Tibial artery (tissue), 4 donors: Measurements from ENCODE around the gene SEC23IP.
"Not testable (repeated sequence)": the region's sequence is repeated elsewhere in the genome, so short reads cannot be mapped to it uniquely, and the experiment has no call there.

Source experiments
- DNase-seq, 2 donors: peaks; one replicate each; pipeline ENCODE4 v3.0.0-alpha.2; 2019
- H3K27ac ChIP-seq, 2 donors: fragments of 200-600 bp; sonication (generic) in 1 of 2; 1 replicate in 1 of 2; 2 replicates in 1 of 2; pipeline ENCODE4 v1.5.1; 2018 to 2019; ENCODE audit warnings: mild to moderate bottlenecking in 1 of 2
- H3K27me3 ChIP-seq, 2 donors: fragments of 200-600 bp; sonication (generic) in 1 of 2; one replicate each; pipeline versions ENCODE4 v1.5.1 to v1.6.0; 2016 to 2019
- H3K36me3 ChIP-seq, 3 donors: fragments of 200-600 bp; sonication (generic) in 2 of 3; one replicate each; pipeline ENCODE4 v1.5.1; 2016 to 2019; ENCODE audit warnings: mild to moderate bottlenecking in 2 of 3
- H3K4me1 ChIP-seq, 4 donors: fragments of 200-600 bp; sonication (generic) in 2 of 4; 1 replicate in 3 of 4; 2 replicates in 1 of 4; pipeline ENCODE4 v1.5.1; 2016 to 2019
- H3K4me3 ChIP-seq, 2 donors: fragments of 200-600 bp; sonication (generic) in 1 of 2; 1 replicate in 1 of 2; 2 replicates in 1 of 2; pipeline ENCODE4 v1.5.1; 2018 to 2019; ENCODE audit warnings: mild to moderate bottlenecking in 2 of 2
- H3K9me3 ChIP-seq, 3 donors: fragments of 200-600 bp; sonication (generic) in 1 of 3; one replicate each; pipeline ENCODE4 v1.5.1; 2016 to 2019
- intact Hi-C: fragments of 100-400 bp; cut with DNase I; formaldehyde crosslinking; loops from one replicate; pipeline ENCODE4 v1.15.0; 2023; ENCODE audit warnings: low total_unique reads
- TF ChIP-seq, protein P1 (sequence below), 2 experiments: fragments of 200-600 bp in 1 of 2; fragments of 450-650 bp in 1 of 2; IDR thresholded peaks; one replicate each; pipeline ENCODE4 v1.5.1; 2017 to 2019; ENCODE audit warnings: antibody characterized with exemption in 2 of 2, mild to moderate bottlenecking in 1 of 2, moderate library complexity in 1 of 2

SEC23IP gene

DNA sequence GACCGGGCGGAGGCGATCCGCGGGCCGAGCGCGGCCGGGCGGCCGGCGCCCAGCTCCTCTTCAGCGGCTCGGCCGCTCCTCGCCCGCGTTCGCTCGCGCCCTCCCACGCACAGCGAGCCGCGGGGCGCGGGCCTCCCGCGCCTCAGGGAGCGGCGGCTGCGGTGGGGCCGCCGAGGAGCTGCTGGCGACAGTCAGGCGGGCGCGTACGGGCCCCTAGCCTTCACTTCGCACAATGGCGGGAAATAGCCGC lies 20.0 kb upstream of the SEC23IP start, which contains the start of gene MCMBP:
TSS of gene MCMBP (minus strand) at position 234 of the 250 bp plus-strand sequence. CDS start 259 bp downstream, outside the sequence.
- Histone ChIP-seq H3K27ac (peak within 1 kb of the TSS; percentile 83 to 85), H3K4me1 (peaks cover 0 to 35% (median 27%) of the 10 kb centered on the region in 4 donors), H3K27me3 (no peaks in the 10 kb centered on the region), H3K9me3 (no peaks in the 10 kb centered on the region), H3K36me3 (no peaks in the 10 kb centered on the region), H3K4me3 (peak within 1 kb of the TSS; percentile 85 to 92)
- DNase-seq, result no peak
- intact Hi-C loops, result no loop called here
- TF ChIP-seq, protein P1, sequence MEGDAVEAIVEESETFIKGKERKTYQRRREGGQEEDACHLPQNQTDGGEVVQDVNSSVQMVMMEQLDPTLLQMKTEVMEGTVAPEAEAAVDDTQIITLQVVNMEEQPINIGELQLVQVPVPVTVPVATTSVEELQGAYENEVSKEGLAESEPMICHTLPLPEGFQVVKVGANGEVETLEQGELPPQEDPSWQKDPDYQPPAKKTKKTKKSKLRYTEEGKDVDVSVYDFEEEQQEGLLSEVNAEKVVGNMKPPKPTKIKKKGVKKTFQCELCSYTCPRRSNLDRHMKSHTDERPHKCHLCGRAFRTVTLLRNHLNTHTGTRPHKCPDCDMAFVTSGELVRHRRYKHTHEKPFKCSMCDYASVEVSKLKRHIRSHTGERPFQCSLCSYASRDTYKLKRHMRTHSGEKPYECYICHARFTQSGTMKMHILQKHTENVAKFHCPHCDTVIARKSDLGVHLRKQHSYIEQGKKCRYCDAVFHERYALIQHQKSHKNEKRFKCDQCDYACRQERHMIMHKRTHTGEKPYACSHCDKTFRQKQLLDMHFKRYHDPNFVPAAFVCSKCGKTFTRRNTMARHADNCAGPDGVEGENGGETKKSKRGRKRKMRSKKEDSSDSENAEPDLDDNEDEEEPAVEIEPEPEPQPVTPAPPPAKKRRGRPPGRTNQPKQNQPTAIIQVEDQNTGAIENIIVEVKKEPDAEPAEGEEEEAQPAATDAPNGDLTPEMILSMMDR (IDR thresholded peaks at IDR 0.05), result no peak

- Histone ChIP-seq H3K27ac (peak overlapping the region; percentile 83 to 85), H3K27me3 (no peaks in the 10 kb centered on the region), H3K36me3 (no peaks in the 10 kb centered on the region), H3K4me3 (peak overlapping the region; percentile 85 to 92), H3K4me1 (peaks cover 0 to 35% (median 27%) of the 10 kb centered on the region in 4 donors), H3K9me3 (no peaks in the 10 kb centered on the region)
- TF ChIP-seq, protein P1 (IDR thresholded peaks at IDR 0.05), result peak in 1 of 2 experiments; percentile 11
- peak; percentile 83 to 92 for DNase-seq
- intact Hi-C loops, result no loop called here
These were observed 19.5 kb upstream of the SEC23IP start for GRCh38 chr10:119872860-119873681.

DNA sequence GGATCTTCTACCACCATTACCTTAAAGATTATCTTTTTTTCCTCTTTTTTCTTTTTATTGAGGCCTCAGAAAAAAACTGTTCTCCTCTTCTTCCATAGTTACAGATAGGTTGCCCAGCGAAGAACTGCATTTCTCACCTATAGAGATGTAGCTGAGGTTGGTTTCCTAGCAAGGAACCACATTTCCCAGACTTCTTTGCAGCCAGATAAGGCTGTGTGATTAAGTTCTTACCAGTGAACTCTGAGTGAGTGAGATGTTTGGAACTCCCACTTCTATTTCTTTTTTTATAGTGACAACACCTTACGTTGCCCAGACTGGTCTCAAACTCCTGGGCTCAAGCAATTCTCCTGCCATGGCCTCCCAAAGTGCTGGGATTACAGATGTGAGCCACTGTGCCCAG lies 14.0 kb upstream of the SEC23IP start:
- intact Hi-C loops, result no loop called here
- no peaks in the 10 kb centered on the region for H3K36me3 ChIP-seq
- H3K9me3 ChIP-seq, result no peaks in the 10 kb centered on the region
- no peak overlapping the region for H3K4me3 ChIP-seq
- no peak overlapping the region for H3K27ac ChIP-seq
- no peak for DNase-seq
- TF ChIP-seq, protein P1 (IDR thresholded peaks at IDR 0.05), result no peak
- H3K4me1 ChIP-seq, result peaks cover 0 to 5% (median 2%) of the 10 kb centered on the region in 4 donors
- H3K27me3 ChIP-seq, result no peaks in the 10 kb centered on the region

GRCh38 chr10:119883901-119884611 lies 8.5 kb upstream of the SEC23IP start:
- H3K27me3 ChIP-seq, intact Hi-C loops, H3K9me3 ChIP-seq, H3K4me1 ChIP-seq, H3K4me3 ChIP-seq, H3K36me3 ChIP-seq, DNase-seq, H3K27ac ChIP-seq: not testable (repeated sequence)

DNA sequence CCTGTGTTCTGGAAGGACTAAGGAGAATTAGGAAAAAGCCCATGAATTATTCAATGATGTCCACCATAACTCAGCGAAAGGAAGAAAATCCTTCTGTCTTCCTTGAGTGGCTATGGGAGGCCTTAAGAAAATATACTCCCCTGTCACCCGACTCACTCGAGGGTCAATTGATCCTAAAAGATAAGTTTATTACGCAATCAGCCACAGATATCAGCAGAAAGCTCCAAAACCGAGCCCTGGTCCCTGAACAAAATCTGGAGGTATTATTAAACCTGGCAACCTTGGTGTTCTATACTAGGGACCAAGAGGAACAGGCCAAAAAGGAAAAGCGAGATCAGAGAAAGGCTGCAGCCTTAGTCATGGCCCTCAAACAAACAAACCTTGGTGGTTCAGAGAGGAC lies 6.5 kb upstream of the SEC23IP start:
- DNase-seq, H3K9me3 ChIP-seq, H3K36me3 ChIP-seq, H3K4me3 ChIP-seq, intact Hi-C loops, H3K27ac ChIP-seq, H3K4me1 ChIP-seq, H3K27me3 ChIP-seq: not testable (repeated sequence)

DNA sequence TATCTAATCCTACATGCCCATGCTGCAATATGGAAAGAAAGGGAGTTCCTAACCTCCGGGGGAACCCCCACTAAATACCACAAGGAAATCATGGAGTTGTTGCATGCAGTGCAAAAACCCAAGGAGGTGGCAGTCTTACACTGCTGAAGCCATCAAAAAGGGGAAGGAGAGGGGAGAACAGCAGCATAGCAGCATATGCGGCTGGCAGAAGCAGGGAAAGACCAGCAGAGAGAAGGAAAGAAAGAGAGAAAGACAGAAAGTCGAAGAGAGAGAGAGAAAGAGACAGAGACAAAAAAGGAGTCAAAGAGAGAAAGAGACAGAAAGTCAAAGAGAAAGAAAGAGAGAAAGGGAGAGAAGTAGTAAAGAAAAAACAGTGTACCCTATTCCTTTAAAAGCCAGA lies 3.8 kb upstream of the SEC23IP start:
- intact Hi-C loops, H3K27me3 ChIP-seq, DNase-seq, H3K4me3 ChIP-seq, H3K36me3 ChIP-seq, H3K9me3 ChIP-seq, H3K27ac ChIP-seq: not testable (repeated sequence)
- H3K4me1 ChIP-seq, result peaks cover 0 to 13% (median 3%) of the 10 kb centered on the region in 4 donors

- peaks cover 0 to 18% (median 8%) of the 10 kb centered on the region in 4 donors for H3K4me1 ChIP-seq
- H3K36me3 ChIP-seq, intact Hi-C loops, H3K27ac ChIP-seq, H3K9me3 ChIP-seq, H3K4me3 ChIP-seq, DNase-seq, H3K27me3 ChIP-seq: not testable (repeated sequence)
These were observed 3.3 kb upstream of the SEC23IP start for GRCh38 chr10:119889201-119889600.

DNA sequence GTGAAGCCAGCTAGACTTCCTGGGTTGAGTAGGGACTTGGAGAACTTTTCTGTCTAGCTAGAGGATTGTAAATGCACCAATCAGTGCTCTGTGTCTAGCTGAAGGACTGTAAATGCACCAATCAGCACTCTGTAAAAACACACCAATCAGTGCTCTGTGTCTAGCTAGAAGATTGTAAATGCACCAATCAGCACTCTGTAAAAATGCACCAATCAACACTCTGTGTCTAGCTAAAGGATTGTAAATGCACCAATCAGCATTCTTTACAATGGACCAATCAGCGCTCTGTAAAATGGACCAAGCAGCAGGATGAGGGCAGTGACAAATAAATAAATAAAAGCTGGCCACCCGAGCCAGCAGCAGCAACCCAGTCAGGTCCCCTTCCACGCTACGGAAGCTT lies 2.2 kb upstream of the SEC23IP start:
- H3K4me3 ChIP-seq, intact Hi-C loops, H3K27ac ChIP-seq, H3K27me3 ChIP-seq, H3K36me3 ChIP-seq, DNase-seq, H3K9me3 ChIP-seq: not testable (repeated sequence)
- H3K4me1 ChIP-seq, result peaks cover 0 to 29% (median 12%) of the 10 kb centered on the region in 4 donors

DNA sequence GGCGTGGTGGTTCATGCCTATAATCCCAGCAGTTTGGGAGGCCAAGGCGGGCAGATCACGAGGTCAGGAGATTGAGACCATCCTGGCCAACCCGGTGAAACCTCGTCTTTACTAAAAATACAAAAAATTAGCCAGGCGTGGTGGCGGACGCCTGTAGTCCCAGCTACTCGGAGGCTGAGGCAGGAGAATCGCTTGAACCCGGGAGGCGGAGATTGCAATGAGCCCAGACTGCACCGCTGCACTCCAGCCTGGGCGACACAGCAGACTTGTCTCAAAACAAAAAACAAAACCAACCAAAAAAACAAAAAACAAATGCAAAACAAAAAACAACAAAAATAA lies 712 bp upstream of the SEC23IP start:
- DNase-seq, intact Hi-C loops, H3K27me3 ChIP-seq: not testable (repeated sequence)

More for the DNA sequence above, 712 bp upstream of the SEC23IP start:
- H3K4me1 ChIP-seq, result peaks cover 0 to 44% (median 26%) of the 10 kb centered on the region in 4 donors
- peak overlapping the region; percentile 88 to 92 for H3K27ac ChIP-seq
- not testable (repeated sequence) for H3K9me3 ChIP-seq, H3K36me3 ChIP-seq
- peak overlapping the region; percentile 84 to 88 for H3K4me3 ChIP-seq
